ENCODE results near the gene PPHLN1. TPM values are rescaled to one million over a fixed set of nuclear protein-coding genes. Genes with fewer than 3 reads are reported as not detected.

Gene PPHLN1
- total and polyA plus RNA-seq, 2 donors (not counting 1 experiment from before 2014, with no cell fraction given) = 48.8 to 104 TPM

GRCh38 chr12:42299392-42300308, 26.3 kb upstream of the PPHLN1 start:
- Histone ChIP-seq H4K20me1 (ENCODE audit: control insufficient read depth, insufficient read depth, low read length, poor library complexity, severe bottlenecking) (no peaks in the 10 kb centered on the region), H3K27ac (ENCODE audit: low read length in 2 of 2) (no peak overlapping the region), H3K9ac (ENCODE audit: low read length) (no peak overlapping the region), H3K4me2 (replicated peaks; ENCODE audit: low read depth, low read length, poor library complexity, severe bottlenecking) (no peak overlapping the region), H2AFZ (ENCODE audit: insufficient read depth, low read depth, low read length, poor library complexity, severe bottlenecking) (peak overlapping the region; percentile 30), H3K9me3 (ENCODE audit: control extremely low read depth in 1 of 3, control insufficient read depth in 2 of 3, insufficient read depth in 1 of 3, low read length in 2 of 3) (peaks cover 0 to 17% (median 2%) of the 10 kb centered on the region in 3 donors), H3K27me3 (replicated peaks in 1 of 4; ENCODE audit: control extremely low read depth in 1 of 4, control insufficient read depth in 3 of 4, insufficient read depth in 4 of 4, low read length in 3 of 4) (no peaks in the 10 kb centered on the region), H3K79me2 (ENCODE audit: control insufficient read depth, insufficient read depth, low read length) (no peaks in the 10 kb centered on the region), H3K4me1 (ENCODE audit: control insufficient read depth in 2 of 2, insufficient read depth in 2 of 2, low read length in 2 of 2) (no peaks in the 10 kb centered on the region), H3K36me3 (replicated peaks in 1 of 2; ENCODE audit: control extremely low read depth in 1 of 2, control insufficient read depth in 1 of 2, extremely low read depth in 1 of 2, insufficient read depth in 2 of 2, low read length in 1 of 2) (no peaks in the 10 kb centered on the region), H3K4me3 (ENCODE audit: control extremely low read depth in 1 of 5, extremely low read depth in 1 of 5, insufficient read depth in 1 of 5, low read depth in 2 of 5, low read length in 4 of 5) (no peak overlapping the region)
- Mint-ChIP-seq H3K4me1 (peaks cover 6% of the 10 kb centered on the region), H3K27ac (no peak overlapping the region), H3K9me3 (ENCODE audit: insufficient read depth) (no peaks in the 10 kb centered on the region), H3K27me3 (no peaks in the 10 kb centered on the region), H3K4me3 (peak overlapping the region; percentile 23)
- ChIA-PET CTCF (interaction anchor here (0.7 kb wide), 2 partner anchors 26 to 65 kb away, joined by 3 read pairs; no protein-coding TSS in a partner anchor), POLR2A (no interaction called here)
- 20% methylated on average over 1 of the region's 8 CpGs for WGBS (ENCODE audit: insufficient coverage)
- TF ChIP-seq CTCF (IDR thresholded peaks at IDR 0.05) (no peak), EZH2 (IDR thresholded peaks at IDR 0.05; ENCODE audit: borderline replicate concordance, insufficient read depth, low read depth, low read length, poor library complexity, severe bottlenecking) (no peak)
- DNase-seq = no peak
- intact Hi-C loops (cut with micrococcal nuclease) = no loop called here
- ATAC-seq (ENCODE audit: low read depth) = no peak

- Mint-ChIP-seq H3K27ac (no peak overlapping the region), H3K4me1 (no peaks in the 10 kb centered on the region), H3K9me3 (ENCODE audit: insufficient read depth) (no peaks in the 10 kb centered on the region), H3K4me3 (no peak overlapping the region), H3K27me3 (no peaks in the 10 kb centered on the region)
- intact Hi-C loops (cut with micrococcal nuclease) = no loop called here
- Histone ChIP-seq H3K4me1 (ENCODE audit: control insufficient read depth in 2 of 2, insufficient read depth in 2 of 2, low read length in 2 of 2) (no peaks in the 10 kb centered on the region), H3K27ac (ENCODE audit: low read length in 2 of 2) (no peak overlapping the region), H3K36me3 (replicated peaks in 1 of 2; ENCODE audit: control extremely low read depth in 1 of 2, control insufficient read depth in 1 of 2, extremely low read depth in 1 of 2, insufficient read depth in 2 of 2, low read length in 1 of 2) (no peaks in the 10 kb centered on the region), H3K4me3 (ENCODE audit: control extremely low read depth in 1 of 5, extremely low read depth in 1 of 5, insufficient read depth in 1 of 5, low read depth in 2 of 5, low read length in 4 of 5) (no peak overlapping the region), H3K9ac (ENCODE audit: low read length) (no peak overlapping the region), H3K9me3 (ENCODE audit: control extremely low read depth in 1 of 3, control insufficient read depth in 2 of 3, insufficient read depth in 1 of 3, low read length in 2 of 3) (no peaks in the 10 kb centered on the region), H2AFZ (ENCODE audit: insufficient read depth, low read depth, low read length, poor library complexity, severe bottlenecking) (no peak overlapping the region), H3K79me2 (ENCODE audit: control insufficient read depth, insufficient read depth, low read length) (no peaks in the 10 kb centered on the region), H3K27me3 (replicated peaks in 1 of 4; ENCODE audit: control extremely low read depth in 1 of 4, control insufficient read depth in 3 of 4, insufficient read depth in 4 of 4, low read length in 3 of 4) (no peaks in the 10 kb centered on the region), H3K4me2 (replicated peaks; ENCODE audit: low read depth, low read length, poor library complexity, severe bottlenecking) (no peak overlapping the region), H4K20me1 (ENCODE audit: control insufficient read depth, insufficient read depth, low read length, poor library complexity, severe bottlenecking) (no peaks in the 10 kb centered on the region)
- WGBS (ENCODE audit: insufficient coverage) = no CpG with 5 or more reads among the region's 3 CpGs
- TF ChIP-seq EZH2 (IDR thresholded peaks at IDR 0.05; ENCODE audit: borderline replicate concordance, insufficient read depth, low read depth, low read length, poor library complexity, severe bottlenecking) (no peak), CTCF (IDR thresholded peaks at IDR 0.05) (no peak)
- no peak for ATAC-seq (ENCODE audit: low read depth)
- DNase-seq = no peak
- ChIA-PET CTCF (no interaction called here), POLR2A (no interaction called here)
These were observed 19.7 kb upstream of the PPHLN1 start for GRCh38 chr12:42306297-42306696.

Data from B cell (primary cell).